Measurements from ENCODE around the gene ATE1.
"Not testable (repeated sequence)": the region's sequence is repeated elsewhere in the genome, so short reads cannot be mapped to it uniquely, and the experiment has no call there.

The ATE1 gene

GRCh38 chr10:121947343-121948330 lies 19.8 kb upstream of the ATE1 start:
- DNase-seq (ENCODE audit: low read depth), result no peak
- TF ChIP-seq CTCF (conservative IDR thresholded peaks at IDR 0.05; ENCODE audit: low read length), result no peak
- H3K4me3 ChIP-seq (ENCODE audit: low read length), result no peak overlapping the region

GRCh38 chr10:121942749-121943416 lies 15.1 kb upstream of the ATE1 start:
- peak; percentile 90 for DNase-seq (ENCODE audit: low read depth)
- no peak overlapping the region for H3K4me3 ChIP-seq (ENCODE audit: low read length)
- no peak for TF ChIP-seq CTCF (conservative IDR thresholded peaks at IDR 0.05; ENCODE audit: low read length)

- no peak overlapping the region for H3K4me3 ChIP-seq (ENCODE audit: low read length)
- TF ChIP-seq CTCF (conservative IDR thresholded peaks at IDR 0.05; ENCODE audit: low read length), result no peak
- DNase-seq (ENCODE audit: low read depth), result no peak
Observed at GRCh38 chr10:121941532-121941931, 13.7 kb upstream of the ATE1 start.

GRCh38 chr10:121936295-121936694 lies 8.5 kb upstream of the ATE1 start:
- no peak for DNase-seq (ENCODE audit: low read depth)
- H3K4me3 ChIP-seq (ENCODE audit: low read length), result no peak overlapping the region
- no peak for TF ChIP-seq CTCF (conservative IDR thresholded peaks at IDR 0.05; ENCODE audit: low read length)

GRCh38 chr10:121935702-121936101 lies 7.9 kb upstream of the ATE1 start:
- DNase-seq (ENCODE audit: low read depth), result no peak
- H3K4me3 ChIP-seq (ENCODE audit: low read length), result no peak overlapping the region
- TF ChIP-seq CTCF (conservative IDR thresholded peaks at IDR 0.05; ENCODE audit: low read length), result no peak

GRCh38 chr10:121930268-121931085 lies 2.6 kb upstream of the ATE1 start:
- not testable (repeated sequence) for H3K4me3 ChIP-seq (ENCODE audit: low read length); DNase-seq (ENCODE audit: low read depth)

GRCh38 chr10:121929585-121930267 lies 1.9 kb upstream of the ATE1 start:
- DNase-seq (ENCODE audit: low read depth), result not testable (repeated sequence)

More at GRCh38 chr10:121929585-121930267, 1.9 kb upstream of the ATE1 start:
- H3K4me3 ChIP-seq (ENCODE audit: low read length), result not testable (repeated sequence)

Measured in AG10803 (cell line).